ENCODE measurements around the gene EPHA1. TPM values are rescaled to one million over a fixed set of nuclear protein-coding genes. Genes with fewer than 3 reads are reported as not detected.

Gene EPHA1
- total RNA-seq, result 0.11 and 0.17 TPM in 2 replicates

GRCh38 chr7:143408686-143409561, at the start of gene EPHA1:
Gene EPHA1 (minus strand): TSS chr7:143408856. CDS start chr7:143408805, 51 bp downstream.

GRCh38 chr7:143443153-143443552, 34.5 kb upstream of the EPHA1 start, which contains the start of gene TAS2R60:
Gene TAS2R60 (plus strand): TSS chr7:143443453. CDS start chr7:143443453, 0 bp downstream.

GRCh38 chr7:143380646-143381426, 27.8 kb downstream of the EPHA1 start, which contains the start of gene ZYX:
Gene ZYX (plus strand): TSS chr7:143381345. CDS start chr7:143381572, 227 bp downstream.

GRCh38 chr7:143362131-143363015, 46.3 kb downstream of the EPHA1 start, which contains the start of gene FAM131B:
Gene FAM131B (minus strand): TSS chr7:143362713. CDS start chr7:143362603, 110 bp downstream.

Other genes with a start within 250 kb of the EPHA1 start
- gene TAS2R39, start 225.4 kb downstream of the EPHA1 start, total RNA-seq, result not detected in 2 replicates
- gene TAS2R40, start 186.8 kb downstream of the EPHA1 start, total RNA-seq, result not detected in 2 replicates
- gene GSTK1, start 145.4 kb downstream of the EPHA1 start, total RNA-seq, result 66.9 and 81.5 TPM in 2 replicates
- not detected in 2 replicates for gene TMEM139, start 123.9 kb downstream of the EPHA1 start, total RNA-seq
- 13.7 and 17.4 TPM in 2 replicates for gene CASP2, start 120.5 kb downstream of the EPHA1 start, total RNA-seq
- not detected in 2 replicates for gene CLCN1, start 92.7 kb downstream of the EPHA1 start, total RNA-seq
- gene FAM131B, start 46.1 kb downstream of the EPHA1 start, total RNA-seq, result 0.09 and 0.11 TPM in 2 replicates
- gene ZYX, start 27.5 kb downstream of the EPHA1 start, total RNA-seq, result 10.4 and 11.5 TPM in 2 replicates
- gene TAS2R60, start 34.6 kb upstream of the EPHA1 start, total RNA-seq, result not detected in 2 replicates
- not detected in 2 replicates for gene TAS2R41, start 69.0 kb upstream of the EPHA1 start, total RNA-seq
- gene CTAGE15, start 162.9 kb upstream of the EPHA1 start, total RNA-seq, result 0.11 TPM in 1 of 2 replicates, not detected in the other
- 2.9 and 3.8 TPM in 2 replicates for gene TCAF2, start 212.1 kb upstream of the EPHA1 start, total RNA-seq

All from dermis lymphatic vessel endothelial cell (primary cell).